ENCODE measurements around the gene SCN7A. TPM values are rescaled to one million over a fixed set of nuclear protein-coding genes. Genes with fewer than 3 reads are reported as not detected.

SCN7A gene
- total and polyA plus RNA-seq, 2 donors = 0.98 to 10.2 TPM

GRCh38 chr2:166516712-166517303 is 22.8 kb upstream of the SCN7A start:
- H3K4me3 ChIP-seq (ENCODE audit: low read length in 2 of 2) = no peak overlapping the region
- H3K27ac ChIP-seq (ENCODE audit: low read depth in 1 of 2, low read length in 1 of 2) = no peak overlapping the region
- peak in 4 of 9 donors; percentile 32 to 67 (median 44) for DNase-seq (ENCODE audit: low read depth in 6 of 9, low spot score in 9 of 9)
- no peaks in the 10 kb centered on the region for H3K9me3 ChIP-seq (ENCODE audit: control insufficient read depth in 2 of 2, insufficient read depth in 1 of 2, low read length in 1 of 2)
- no peaks in the 10 kb centered on the region for H3K36me3 ChIP-seq (ENCODE audit: control insufficient read depth in 2 of 2, insufficient read depth in 2 of 2, low read length in 1 of 2)
- H3K27me3 ChIP-seq (ENCODE audit: control insufficient read depth in 2 of 2, insufficient read depth in 1 of 2, low read length in 1 of 2) = no peaks in the 10 kb centered on the region
- H3K4me1 ChIP-seq (ENCODE audit: control insufficient read depth in 2 of 2, insufficient read depth in 2 of 2, low read length in 2 of 2) = no peaks in the 10 kb centered on the region
- 18% methylated on average over 2 of the region's 2 CpGs for WGBS

GRCh38 chr2:166513952-166514351 is 19.9 kb upstream of the SCN7A start:
- DNase-seq (ENCODE audit: low read depth in 6 of 9, low spot score in 9 of 9) = no peak
- H3K9me3 ChIP-seq (ENCODE audit: control insufficient read depth in 2 of 2, insufficient read depth in 1 of 2, low read length in 1 of 2) = no peaks in the 10 kb centered on the region
- 93% methylated on average over 1 of the region's 1 CpG for WGBS
- no peaks in the 10 kb centered on the region for H3K27me3 ChIP-seq (ENCODE audit: control insufficient read depth in 2 of 2, insufficient read depth in 1 of 2, low read length in 1 of 2)
- H3K4me1 ChIP-seq (ENCODE audit: control insufficient read depth in 2 of 2, insufficient read depth in 2 of 2, low read length in 2 of 2) = no peaks in the 10 kb centered on the region
- H3K36me3 ChIP-seq (ENCODE audit: control insufficient read depth in 2 of 2, insufficient read depth in 2 of 2, low read length in 1 of 2) = no peaks in the 10 kb centered on the region
- no peak overlapping the region for H3K4me3 ChIP-seq (ENCODE audit: low read length in 2 of 2)
- H3K27ac ChIP-seq (ENCODE audit: low read depth in 1 of 2, low read length in 1 of 2) = no peak overlapping the region

DNA sequence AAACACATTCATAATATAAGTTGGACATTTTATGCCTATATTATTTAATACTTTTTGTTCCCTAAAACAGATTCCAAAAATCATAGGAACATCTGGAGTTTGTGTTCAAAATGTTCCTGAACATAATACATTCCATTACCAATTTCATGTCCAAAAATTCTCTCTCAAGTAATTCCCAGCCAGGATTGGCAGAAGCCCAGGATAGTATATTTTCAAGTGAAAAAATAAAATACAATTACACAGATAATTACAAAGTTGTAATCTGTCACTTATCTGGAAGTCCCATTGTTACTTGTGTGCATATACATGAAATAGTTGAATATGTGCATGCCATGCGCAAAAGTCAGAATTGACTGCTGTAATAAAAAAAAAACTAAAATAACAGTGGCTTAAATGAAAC is 5.2 kb upstream of the SCN7A start:
- WGBS = 100% methylated on average over 1 of the region's 1 CpG
- DNase-seq (ENCODE audit: low read depth in 6 of 9, low spot score in 9 of 9) = no peak

DNA sequence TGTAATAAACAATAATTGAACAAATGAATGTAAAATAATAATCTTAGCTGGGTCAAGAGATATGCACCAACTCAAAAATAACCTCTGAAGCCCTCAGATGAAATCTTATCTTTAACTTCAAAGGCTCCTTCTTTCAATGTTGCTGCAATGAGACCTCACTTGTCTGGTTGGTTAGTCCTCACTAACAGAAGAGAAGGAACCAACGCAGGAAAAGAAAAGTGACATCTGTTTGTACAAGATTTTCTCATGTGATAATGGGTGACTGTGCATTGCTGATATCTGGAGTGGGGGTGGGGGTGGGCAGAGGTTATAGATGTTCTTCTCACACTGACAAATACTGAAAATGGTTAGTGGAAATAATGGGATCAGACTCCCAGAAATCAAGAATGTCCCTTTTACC is 2.6 kb downstream of the SCN7A start:
- peak overlapping the region in 1 of 2 donors; percentile 57 for H3K27ac ChIP-seq (ENCODE audit: low read depth in 1 of 2, low read length in 1 of 2)
- peaks cover 26 to 29% of the 10 kb centered on the region in 2 donors for H3K4me1 ChIP-seq (ENCODE audit: control insufficient read depth in 2 of 2, insufficient read depth in 2 of 2, low read length in 2 of 2)
- peak overlapping the region in 1 of 2 donors; percentile 52 for H3K4me3 ChIP-seq (ENCODE audit: low read length in 2 of 2)
- peaks cover 0 to 5% of the 10 kb centered on the region in 2 donors for H3K36me3 ChIP-seq (ENCODE audit: control insufficient read depth in 2 of 2, insufficient read depth in 2 of 2, low read length in 1 of 2)
- peak in 4 of 9 donors; percentile 27 to 68 (median 34) for DNase-seq (ENCODE audit: low read depth in 6 of 9, low spot score in 9 of 9)
- no peaks in the 10 kb centered on the region for H3K9me3 ChIP-seq (ENCODE audit: control insufficient read depth in 2 of 2, insufficient read depth in 1 of 2, low read length in 1 of 2)
- 11% methylated on average over 1 of the region's 1 CpG for WGBS
- no peaks in the 10 kb centered on the region for H3K27me3 ChIP-seq (ENCODE audit: control insufficient read depth in 2 of 2, insufficient read depth in 1 of 2, low read length in 1 of 2)

More for the DNA sequence above, 5.2 kb upstream of the SCN7A start:
- Histone ChIP-seq H3K27ac (ENCODE audit: low read depth in 1 of 2, low read length in 1 of 2) (no peak overlapping the region), H3K36me3 (ENCODE audit: control insufficient read depth in 2 of 2, insufficient read depth in 2 of 2, low read length in 1 of 2) (no peaks in the 10 kb centered on the region), H3K4me1 (ENCODE audit: control insufficient read depth in 2 of 2, insufficient read depth in 2 of 2, low read length in 2 of 2) (peaks cover 0 to 6% of the 10 kb centered on the region in 2 donors), H3K9me3 (ENCODE audit: control insufficient read depth in 2 of 2, insufficient read depth in 1 of 2, low read length in 1 of 2) (no peaks in the 10 kb centered on the region), H3K27me3 (ENCODE audit: control insufficient read depth in 2 of 2, insufficient read depth in 1 of 2, low read length in 1 of 2) (no peaks in the 10 kb centered on the region), H3K4me3 (ENCODE audit: low read length in 2 of 2) (no peak overlapping the region)

DNA sequence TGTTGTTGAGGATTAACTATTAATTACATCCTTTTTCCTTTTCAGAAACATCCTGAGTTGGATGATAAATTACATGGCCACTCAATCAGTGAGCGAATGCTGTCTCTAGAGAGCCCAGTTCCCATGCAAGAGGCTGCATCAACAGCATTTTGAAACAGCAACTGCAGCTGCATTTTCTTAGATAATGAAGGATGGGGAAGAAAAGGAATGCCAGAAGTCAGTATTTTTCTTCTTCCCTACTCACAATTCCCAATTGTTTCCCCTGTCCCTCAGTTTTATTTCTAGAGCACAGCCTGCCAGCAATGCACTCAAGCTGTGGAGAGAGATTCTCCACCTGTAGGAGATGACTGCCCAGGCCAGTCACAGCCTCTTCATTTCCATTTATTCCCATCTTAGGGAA is 6.9 kb downstream of the SCN7A start:
- peaks cover 15 to 17% of the 10 kb centered on the region in 2 donors for H3K4me1 ChIP-seq (ENCODE audit: control insufficient read depth in 2 of 2, insufficient read depth in 2 of 2, low read length in 2 of 2)
- no peak overlapping the region for H3K4me3 ChIP-seq (ENCODE audit: low read length in 2 of 2)
- no peak for DNase-seq (ENCODE audit: low read depth in 6 of 9, low spot score in 9 of 9)
- H3K36me3 ChIP-seq (ENCODE audit: control insufficient read depth in 2 of 2, insufficient read depth in 2 of 2, low read length in 1 of 2) = peaks cover 0 to 14% of the 10 kb centered on the region in 2 donors
- H3K27ac ChIP-seq (ENCODE audit: low read depth in 1 of 2, low read length in 1 of 2) = no peak overlapping the region
- H3K27me3 ChIP-seq (ENCODE audit: control insufficient read depth in 2 of 2, insufficient read depth in 1 of 2, low read length in 1 of 2) = no peaks in the 10 kb centered on the region
- no peaks in the 10 kb centered on the region for H3K9me3 ChIP-seq (ENCODE audit: control insufficient read depth in 2 of 2, insufficient read depth in 1 of 2, low read length in 1 of 2)
- 95% methylated on average over 1 of the region's 1 CpG for WGBS

DNA sequence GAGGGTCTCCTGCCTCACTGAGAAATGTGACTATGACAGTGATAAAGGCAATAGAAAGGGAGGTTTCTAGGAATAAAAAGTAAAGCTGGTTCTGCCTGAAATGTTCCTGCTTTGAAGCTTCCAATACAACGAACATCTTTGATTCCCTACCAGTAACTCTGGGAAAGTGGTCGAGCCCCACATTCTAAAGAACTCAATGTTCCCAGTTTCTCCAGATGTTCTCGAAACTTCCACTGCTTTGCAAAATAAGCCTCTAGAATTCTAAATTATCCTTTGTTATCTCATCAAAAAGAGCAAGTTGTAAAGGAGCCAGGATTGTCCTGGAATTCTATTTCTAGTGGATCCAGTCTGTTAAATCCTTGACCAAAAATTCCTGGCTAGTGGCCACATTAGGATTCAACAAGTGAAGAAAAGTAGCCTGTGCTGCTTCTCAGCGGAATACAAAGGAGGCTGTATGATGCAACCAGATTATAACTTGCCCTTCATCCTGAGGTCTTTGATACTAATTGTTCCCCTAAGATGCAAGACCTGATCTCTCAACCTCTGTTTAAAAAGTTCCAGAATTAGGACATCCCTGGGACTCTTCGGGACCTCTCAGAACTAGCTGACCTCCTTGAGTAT is 8.4 kb downstream of the SCN7A start:
- no peak for DNase-seq (ENCODE audit: low read depth in 6 of 9, low spot score in 9 of 9)
- Histone ChIP-seq H3K27ac (ENCODE audit: low read depth in 1 of 2, low read length in 1 of 2) (no peak overlapping the region), H3K36me3 (ENCODE audit: control insufficient read depth in 2 of 2, insufficient read depth in 2 of 2, low read length in 1 of 2) (peaks cover 0 to 14% of the 10 kb centered on the region in 2 donors), H3K4me3 (ENCODE audit: low read length in 2 of 2) (no peak overlapping the region), H3K27me3 (ENCODE audit: control insufficient read depth in 2 of 2, insufficient read depth in 1 of 2, low read length in 1 of 2) (no peaks in the 10 kb centered on the region), H3K9me3 (ENCODE audit: control insufficient read depth in 2 of 2, insufficient read depth in 1 of 2, low read length in 1 of 2) (no peaks in the 10 kb centered on the region), H3K4me1 (ENCODE audit: control insufficient read depth in 2 of 2, insufficient read depth in 2 of 2, low read length in 2 of 2) (peaks cover 2 to 3% of the 10 kb centered on the region in 2 donors)
- 97% methylated on average over 5 of the region's 5 CpGs for WGBS

DNA sequence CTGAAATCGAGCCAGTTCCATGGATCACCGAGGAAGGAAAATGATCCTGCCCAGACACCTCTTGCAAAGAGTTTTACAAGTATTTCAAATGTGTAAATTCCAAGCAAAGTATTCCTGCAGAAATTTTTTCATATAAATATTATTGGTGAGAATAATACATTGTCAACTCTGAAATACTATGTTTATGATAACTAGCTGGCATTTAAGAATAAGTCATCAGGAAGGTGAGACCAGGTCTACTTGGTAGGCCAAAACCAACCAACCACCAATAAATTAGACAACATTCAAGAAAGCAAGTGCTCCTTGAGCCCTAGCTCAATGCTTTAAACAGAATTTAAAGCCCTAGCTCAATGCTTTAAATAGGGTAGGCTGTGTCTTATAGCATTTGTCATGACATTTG is 21.7 kb downstream of the SCN7A start:
- Histone ChIP-seq H3K36me3 (ENCODE audit: control insufficient read depth in 2 of 2, insufficient read depth in 2 of 2, low read length in 1 of 2) (peaks cover 0 to 11% of the 10 kb centered on the region in 2 donors), H3K27ac (ENCODE audit: low read depth in 1 of 2, low read length in 1 of 2) (no peak overlapping the region), H3K4me1 (ENCODE audit: control insufficient read depth in 2 of 2, insufficient read depth in 2 of 2, low read length in 2 of 2) (no peaks in the 10 kb centered on the region), H3K4me3 (ENCODE audit: low read length in 2 of 2) (no peak overlapping the region), H3K27me3 (ENCODE audit: control insufficient read depth in 2 of 2, insufficient read depth in 1 of 2, low read length in 1 of 2) (no peaks in the 10 kb centered on the region), H3K9me3 (ENCODE audit: control insufficient read depth in 2 of 2, insufficient read depth in 1 of 2, low read length in 1 of 2) (no peaks in the 10 kb centered on the region)
- 94% methylated on average over 2 of the region's 2 CpGs for WGBS
- DNase-seq (ENCODE audit: low read depth in 6 of 9, low spot score in 9 of 9) = no peak

GRCh38 chr2:166468124-166469024 is 25.7 kb downstream of the SCN7A start:
- H3K27ac ChIP-seq (ENCODE audit: low read depth in 1 of 2, low read length in 1 of 2) = no peak overlapping the region
- H3K4me3 ChIP-seq (ENCODE audit: low read length in 2 of 2) = no peak overlapping the region
- 94% methylated on average over 5 of the region's 5 CpGs for WGBS
- H3K4me1 ChIP-seq (ENCODE audit: control insufficient read depth in 2 of 2, insufficient read depth in 2 of 2, low read length in 2 of 2) = no peaks in the 10 kb centered on the region
- peaks cover 0 to 26% of the 10 kb centered on the region in 2 donors for H3K36me3 ChIP-seq (ENCODE audit: control insufficient read depth in 2 of 2, insufficient read depth in 2 of 2, low read length in 1 of 2)
- no peaks in the 10 kb centered on the region for H3K27me3 ChIP-seq (ENCODE audit: control insufficient read depth in 2 of 2, insufficient read depth in 1 of 2, low read length in 1 of 2)
- no peaks in the 10 kb centered on the region for H3K9me3 ChIP-seq (ENCODE audit: control insufficient read depth in 2 of 2, insufficient read depth in 1 of 2, low read length in 1 of 2)
- no peak for DNase-seq (ENCODE audit: low read depth in 6 of 9, low spot score in 9 of 9)

DNA sequence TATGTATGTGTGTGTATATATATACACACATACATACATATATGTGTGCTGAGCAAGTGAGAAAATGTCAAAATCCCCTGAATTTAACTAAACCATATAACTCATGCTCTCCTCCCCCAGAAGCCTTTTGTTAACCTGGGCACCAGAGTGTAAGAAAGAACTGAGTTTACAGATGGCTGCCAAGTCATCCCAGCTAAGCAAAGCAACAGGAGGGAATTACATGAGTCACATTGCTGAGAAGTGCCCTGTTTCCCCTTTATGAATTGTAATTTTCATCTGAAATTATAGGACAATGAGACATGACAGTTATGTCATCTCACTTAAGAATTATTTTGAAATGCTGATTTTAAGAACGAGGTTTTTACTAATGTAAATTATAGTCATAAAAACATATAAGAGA is 29.9 kb downstream of the SCN7A start:
- H3K36me3 ChIP-seq (ENCODE audit: control insufficient read depth in 2 of 2, insufficient read depth in 2 of 2, low read length in 1 of 2) = peaks cover 0 to 21% of the 10 kb centered on the region in 2 donors
- no peak overlapping the region for H3K27ac ChIP-seq (ENCODE audit: low read depth in 1 of 2, low read length in 1 of 2)
- no peaks in the 10 kb centered on the region for H3K9me3 ChIP-seq (ENCODE audit: control insufficient read depth in 2 of 2, insufficient read depth in 1 of 2, low read length in 1 of 2)
- no peak for DNase-seq (ENCODE audit: low read depth in 6 of 9, low spot score in 9 of 9)
- H3K4me1 ChIP-seq (ENCODE audit: control insufficient read depth in 2 of 2, insufficient read depth in 2 of 2, low read length in 2 of 2) = no peaks in the 10 kb centered on the region
- no peak overlapping the region for H3K4me3 ChIP-seq (ENCODE audit: low read length in 2 of 2)
- H3K27me3 ChIP-seq (ENCODE audit: control insufficient read depth in 2 of 2, insufficient read depth in 1 of 2, low read length in 1 of 2) = no peaks in the 10 kb centered on the region
- 99% methylated on average over 1 of the region's 1 CpG for WGBS
